C4-2B (cell line): ENCODE data around the gene JCHAIN.

Source experiments
- H3K27ac ChIP-seq: fragments of 450-650 bp; 2 replicates; pipeline ENCODE4 v1.5.1; 2017
- ZFX ChIP-seq: fragments of 450-650 bp; IDR thresholded peaks from 2 replicates; pipeline ENCODE4 v1.6.1; 2017
- TF ChIP-seq, protein P1 (sequence below): fragments of 450-650 bp; conservative IDR thresholded peaks from 2 replicates; pipeline ENCODE4 v1.5.1; 2017; ENCODE audit warnings: mild to moderate bottlenecking

JCHAIN gene

DNA sequence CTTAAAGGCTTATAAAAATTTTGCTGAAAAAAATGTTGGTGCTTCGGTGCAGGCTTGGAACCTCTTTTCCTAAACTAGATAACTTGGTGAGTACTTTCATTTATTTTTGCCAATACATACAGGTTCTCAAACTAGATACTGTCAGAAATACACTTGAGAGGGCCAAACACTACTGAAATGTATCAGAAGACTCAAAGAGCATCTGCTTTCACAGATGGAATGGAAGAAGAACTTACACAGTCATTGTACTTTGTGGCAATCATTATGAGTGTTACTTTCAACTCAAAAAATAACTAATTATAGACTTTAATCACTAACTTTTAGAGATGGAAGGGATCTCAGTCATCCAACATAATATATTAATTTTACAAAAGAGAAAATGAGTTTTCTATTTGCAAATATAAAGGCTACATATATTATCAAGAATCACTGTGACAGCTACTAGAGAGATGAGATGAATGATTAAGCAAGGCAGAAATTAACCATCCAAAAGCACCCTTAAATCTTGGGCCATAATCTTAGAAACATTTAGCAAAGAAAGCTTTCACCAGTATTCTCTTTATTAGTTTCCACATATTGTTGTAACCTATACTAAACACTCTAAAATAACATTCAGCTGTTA is 36.7 kb downstream of the JCHAIN start:
- H3K27ac ChIP-seq, result no peak overlapping the region
- TF ChIP-seq, protein P1, sequence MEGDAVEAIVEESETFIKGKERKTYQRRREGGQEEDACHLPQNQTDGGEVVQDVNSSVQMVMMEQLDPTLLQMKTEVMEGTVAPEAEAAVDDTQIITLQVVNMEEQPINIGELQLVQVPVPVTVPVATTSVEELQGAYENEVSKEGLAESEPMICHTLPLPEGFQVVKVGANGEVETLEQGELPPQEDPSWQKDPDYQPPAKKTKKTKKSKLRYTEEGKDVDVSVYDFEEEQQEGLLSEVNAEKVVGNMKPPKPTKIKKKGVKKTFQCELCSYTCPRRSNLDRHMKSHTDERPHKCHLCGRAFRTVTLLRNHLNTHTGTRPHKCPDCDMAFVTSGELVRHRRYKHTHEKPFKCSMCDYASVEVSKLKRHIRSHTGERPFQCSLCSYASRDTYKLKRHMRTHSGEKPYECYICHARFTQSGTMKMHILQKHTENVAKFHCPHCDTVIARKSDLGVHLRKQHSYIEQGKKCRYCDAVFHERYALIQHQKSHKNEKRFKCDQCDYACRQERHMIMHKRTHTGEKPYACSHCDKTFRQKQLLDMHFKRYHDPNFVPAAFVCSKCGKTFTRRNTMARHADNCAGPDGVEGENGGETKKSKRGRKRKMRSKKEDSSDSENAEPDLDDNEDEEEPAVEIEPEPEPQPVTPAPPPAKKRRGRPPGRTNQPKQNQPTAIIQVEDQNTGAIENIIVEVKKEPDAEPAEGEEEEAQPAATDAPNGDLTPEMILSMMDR, result no peak
- no peak for TF ChIP-seq ZFX

- no peak within 1 kb of the TSS for H3K27ac ChIP-seq
These were observed 37.9 kb downstream of the JCHAIN start, which contains the start of gene ENAM for GRCh38 chr4:70628444-70628843. TSS of gene ENAM (plus strand) at chr4:70628744. CDS start at chr4:70629501, 757 bp downstream.

DNA sequence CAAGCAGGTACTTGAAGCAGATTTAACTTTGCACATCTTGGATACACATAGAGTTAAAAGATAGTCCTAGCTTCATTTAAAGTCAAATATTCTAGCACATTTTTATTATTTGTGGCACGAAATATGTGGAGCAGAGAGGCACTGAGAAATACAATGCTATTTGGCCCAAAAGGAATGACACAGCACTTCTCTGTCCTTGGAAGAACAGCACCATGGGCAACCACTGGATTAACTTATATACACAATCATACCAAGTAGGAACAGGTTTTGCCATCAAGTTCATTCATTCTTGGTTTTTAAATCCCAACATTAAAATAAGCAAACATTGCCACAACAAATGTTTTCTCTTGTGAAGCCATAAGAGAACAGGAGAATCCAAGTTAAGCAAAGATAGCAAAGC is 38.7 kb downstream of the JCHAIN start:
- H3K27ac ChIP-seq, result no peak overlapping the region
- TF ChIP-seq, protein P1, result no peak
- no peak for TF ChIP-seq ZFX

More at GRCh38 chr4:70628444-70628843, 37.9 kb downstream of the JCHAIN start, which contains the start of gene ENAM:
- TF ChIP-seq ZFX, result no peak

DNA sequence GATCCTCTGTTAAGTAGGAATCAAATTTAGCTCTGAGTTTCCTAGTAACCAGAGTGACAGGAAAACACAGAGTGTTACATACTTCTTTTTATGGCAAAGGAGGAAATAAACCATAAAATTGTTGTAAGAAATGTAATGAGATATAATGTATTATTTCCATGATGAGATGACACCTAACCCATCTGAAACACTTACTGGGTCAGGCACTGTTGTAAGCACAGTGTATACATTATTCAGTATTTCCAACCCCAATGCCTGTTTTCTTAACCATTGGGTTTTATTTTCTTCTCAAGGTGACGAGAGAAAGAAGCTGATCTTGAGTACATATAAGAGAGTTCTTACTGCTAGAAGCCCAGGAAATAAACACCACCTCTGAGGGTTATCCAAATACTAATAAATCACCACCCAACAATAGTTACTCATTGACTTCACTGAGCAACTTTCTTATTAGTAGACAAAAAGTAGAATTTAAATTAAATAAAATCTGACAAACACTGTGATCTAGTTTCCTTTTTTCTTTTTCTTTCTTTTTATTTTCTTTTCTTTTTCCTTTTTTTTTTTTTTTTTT is 42.0 kb downstream of the JCHAIN start:
- TF ChIP-seq, protein P1, result no peak
- no peak for TF ChIP-seq ZFX
- H3K27ac ChIP-seq, result no peak overlapping the region

GRCh38 chr4:70623323-70623722 is 43.0 kb downstream of the JCHAIN start:
- TF ChIP-seq, protein P1, result no peak
- no peak for TF ChIP-seq ZFX
- no peak overlapping the region for H3K27ac ChIP-seq

- TF ChIP-seq, protein P1, result no peak
- TF ChIP-seq ZFX, result no peak
These were observed 46.5 kb downstream of the JCHAIN start for GRCh38 chr4:70619778-70620177.

GRCh38 chr4:70619288-70619687 is 47.0 kb downstream of the JCHAIN start:
- H3K27ac ChIP-seq, result no peak overlapping the region
- TF ChIP-seq, protein P1, result no peak
- no peak for TF ChIP-seq ZFX

More at GRCh38 chr4:70619778-70620177, 46.5 kb downstream of the JCHAIN start:
- no peak overlapping the region for H3K27ac ChIP-seq

DNA sequence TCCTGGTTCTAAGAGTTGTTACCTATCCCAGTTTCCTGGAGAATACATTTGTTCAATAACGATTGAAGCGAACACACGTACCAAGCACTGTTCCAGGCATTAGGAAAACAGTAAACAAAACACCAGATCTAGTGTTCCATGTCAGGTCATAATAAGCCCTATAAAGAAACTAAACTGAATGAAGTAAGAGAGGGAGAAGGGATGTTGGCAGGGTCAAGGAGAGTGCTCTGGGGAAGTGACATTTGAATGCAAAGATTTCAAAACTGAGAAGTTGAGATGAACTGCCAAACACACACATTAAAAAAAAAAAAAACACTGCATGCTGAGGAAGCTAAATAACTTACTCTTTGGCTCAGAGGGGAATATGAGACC is 52.1 kb downstream of the JCHAIN start:
- TF ChIP-seq, protein P1, result no peak
- no peak for TF ChIP-seq ZFX
- no peak overlapping the region for H3K27ac ChIP-seq
